Prostate gland (tissue), 2 donors: Measurements from ENCODE around the gene OR2G2.

ENCODE experiments used
- POLR2A ChIP-seq: fragments of 450-650 bp; IDR thresholded peaks from one replicate; pipeline ENCODE4 v1.6.1; 2016; ENCODE audit warnings: antibody characterized with exemption, mild to moderate bottlenecking
- TF ChIP-seq, protein P1 (sequence below), 4 experiments: fragments of 200-600 bp in 2 of 4; fragments of 450-650 bp in 2 of 4; sonication (generic) in 2 of 4; IDR thresholded peaks; 1 replicate in 3 of 4; 2 replicates in 1 of 4; pipeline ENCODE4 v1.5.1; 2016 to 2019; ENCODE audit warnings: antibody characterized with exemption in 4 of 4, mild to moderate bottlenecking in 2 of 4, moderate library complexity in 2 of 4

DNA sequence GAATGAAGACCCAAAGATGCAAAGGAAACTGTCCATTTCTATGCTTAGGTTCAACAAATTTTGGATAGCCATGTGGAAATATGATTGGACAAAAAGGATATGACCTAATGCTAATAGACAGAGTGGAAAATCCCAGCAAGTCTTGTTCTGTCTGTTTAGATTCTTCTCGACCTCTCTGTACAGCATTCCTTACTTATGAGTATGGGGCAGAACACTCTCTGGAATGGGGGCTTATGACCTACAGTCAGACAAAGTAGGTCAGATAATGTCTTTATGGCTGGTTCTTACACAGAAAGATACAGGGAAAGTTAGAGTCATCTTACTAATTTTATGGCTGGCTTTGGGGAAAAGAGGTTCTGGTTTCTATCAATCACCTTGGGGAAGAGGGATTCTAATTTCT, 36.4 kb upstream of the OR2G2 start:
- TF ChIP-seq, protein P1, sequence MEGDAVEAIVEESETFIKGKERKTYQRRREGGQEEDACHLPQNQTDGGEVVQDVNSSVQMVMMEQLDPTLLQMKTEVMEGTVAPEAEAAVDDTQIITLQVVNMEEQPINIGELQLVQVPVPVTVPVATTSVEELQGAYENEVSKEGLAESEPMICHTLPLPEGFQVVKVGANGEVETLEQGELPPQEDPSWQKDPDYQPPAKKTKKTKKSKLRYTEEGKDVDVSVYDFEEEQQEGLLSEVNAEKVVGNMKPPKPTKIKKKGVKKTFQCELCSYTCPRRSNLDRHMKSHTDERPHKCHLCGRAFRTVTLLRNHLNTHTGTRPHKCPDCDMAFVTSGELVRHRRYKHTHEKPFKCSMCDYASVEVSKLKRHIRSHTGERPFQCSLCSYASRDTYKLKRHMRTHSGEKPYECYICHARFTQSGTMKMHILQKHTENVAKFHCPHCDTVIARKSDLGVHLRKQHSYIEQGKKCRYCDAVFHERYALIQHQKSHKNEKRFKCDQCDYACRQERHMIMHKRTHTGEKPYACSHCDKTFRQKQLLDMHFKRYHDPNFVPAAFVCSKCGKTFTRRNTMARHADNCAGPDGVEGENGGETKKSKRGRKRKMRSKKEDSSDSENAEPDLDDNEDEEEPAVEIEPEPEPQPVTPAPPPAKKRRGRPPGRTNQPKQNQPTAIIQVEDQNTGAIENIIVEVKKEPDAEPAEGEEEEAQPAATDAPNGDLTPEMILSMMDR (IDR thresholded peaks at IDR 0.05): no peak
- TF ChIP-seq POLR2A: no peak
